CD14-positive monocyte (primary cell): ENCODE data around the gene CEP72. TPM values are rescaled to one million over a fixed set of nuclear protein-coding genes. Genes with fewer than 3 reads are reported as not detected.
A peak's percentile ranks its signal among the peaks of the same experiment; 100 is the strongest.

Source experiments
- DNase-seq, 3 donors: peaks; one replicate each; pipeline ENCODE4 v3.0.0-alpha.2; 2011 to 2022
- H2AFZ ChIP-seq: 2 replicates; pipeline ENCODE4 v1.6.0; 2012; ENCODE audit warnings: mild to moderate bottlenecking, low read depth, low read length, inconsistent platforms; ENCODE audit not compliant: insufficient read depth, poor library complexity, severe bottlenecking
- H3K27ac ChIP-seq, 2 donors: 1 replicate in 1 of 2; 2 replicates in 1 of 2; pipeline ENCODE4 v1.5.1; 2012 to 2013; ENCODE audit warnings: low read length in 2 of 2, control low read depth in 1 of 2, inconsistent platforms in 1 of 2, low read depth in 1 of 2, mild to moderate bottlenecking in 1 of 2
- H3K27me3 ChIP-seq, 2 donors: one replicate each; pipeline versions ENCODE4 v1.6.0 to v1.6.1; 2011 to 2013; ENCODE audit warnings: low read length in 2 of 2; ENCODE audit not compliant: control insufficient read depth in 2 of 2, insufficient read depth in 2 of 2
- H3K36me3 ChIP-seq, 2 donors: replicated peaks in 1 of 2; 1 replicate in 1 of 2; 2 replicates in 1 of 2; pipeline versions ENCODE4 v1.5.1 to v1.6.1; 2012 to 2013; ENCODE audit warnings: low read length in 2 of 2, control low read depth in 1 of 2, inconsistent platforms in 1 of 2, mild to moderate bottlenecking in 1 of 2; ENCODE audit not compliant: insufficient read depth in 2 of 2, control insufficient read depth in 1 of 2
- H3K4me1 ChIP-seq, 2 donors: 1 replicate in 1 of 2; 2 replicates in 1 of 2; pipeline versions ENCODE4 v1.5.1 to v1.6.1; 2012 to 2013; ENCODE audit warnings: low read length in 2 of 2, control low read depth in 1 of 2, inconsistent platforms in 1 of 2, mild to moderate bottlenecking in 1 of 2, moderate library complexity in 1 of 2; ENCODE audit not compliant: insufficient read depth in 2 of 2, control insufficient read depth in 1 of 2
- H3K4me2 ChIP-seq: replicated peaks from 2 replicates; pipeline ENCODE3; 2012; ENCODE audit warnings: low read length, moderate library complexity, mild to moderate bottlenecking; ENCODE audit not compliant: poor library complexity, severe bottlenecking; ENCODE audit errors: extremely low read depth
- H3K4me3 ChIP-seq, 3 experiments: fragments of 200-600 bp in 1 of 3; sonication (generic) in 1 of 3; replicated peaks in 1 of 3; 1 replicate in 2 of 3; 2 replicates in 1 of 3; pipeline ENCODE4 v1.5.1; 2011 to 2013; ENCODE audit warnings: low read length in 3 of 3, mild to moderate bottlenecking in 3 of 3, control low read depth in 2 of 3, low read depth in 2 of 3, inconsistent platforms in 1 of 3, moderate library complexity in 1 of 3
- H3K79me2 ChIP-seq: 2 replicates; pipeline ENCODE4 v1.6.0; 2012; ENCODE audit warnings: mild to moderate bottlenecking, control low read depth, inconsistent platforms, low read length, moderate library complexity; ENCODE audit not compliant: insufficient read depth
- H3K9ac ChIP-seq: 2 replicates; pipeline ENCODE4 v1.6.0; 2017; ENCODE audit warnings: low read length, mild to moderate bottlenecking; ENCODE audit not compliant: insufficient read depth, poor library complexity, severe bottlenecking
- H3K9me3 ChIP-seq, 2 donors: replicated peaks in 1 of 2; 1 replicate in 1 of 2; 2 replicates in 1 of 2; pipeline versions ENCODE4 v1.5.1 to v1.6.1; 2012 to 2013; ENCODE audit warnings: low read length in 2 of 2, control low read depth in 1 of 2; ENCODE audit not compliant: control insufficient read depth in 1 of 2, insufficient read depth in 1 of 2
- H4K20me1 ChIP-seq: 2 replicates; pipeline ENCODE4 v1.6.0; 2012; ENCODE audit warnings: mild to moderate bottlenecking, low read length, control low read depth, moderate library complexity; ENCODE audit not compliant: insufficient read depth
- H3K27ac Mint-ChIP-seq, 7 donors: one replicate each; pipeline ENCODE4 v1.8.0; 2020; ENCODE audit warnings: mild to moderate bottlenecking in 7 of 7, mixed read lengths in 7 of 7, moderate library complexity in 6 of 7, inconsistent platforms in 2 of 7
- H3K27me3 Mint-ChIP-seq, 3 donors: one replicate each; pipeline ENCODE4 v1.8.0; 2021 to 2022; ENCODE audit warnings: low read depth in 3 of 3, mild to moderate bottlenecking in 3 of 3, mixed read lengths in 3 of 3, moderate library complexity in 3 of 3, inconsistent platforms in 1 of 3
- H3K36me3 Mint-ChIP-seq, 2 donors: one replicate each; pipeline ENCODE4 v1.8.0; 2020; ENCODE audit warnings: mixed read lengths in 2 of 2, inconsistent platforms in 1 of 2, mild to moderate bottlenecking in 1 of 2
- H3K4me1 Mint-ChIP-seq: one replicate; pipeline ENCODE4 v1.8.0; 2020; ENCODE audit warnings: mild to moderate bottlenecking, mixed read lengths
- H3K4me3 Mint-ChIP-seq, 2 donors: one replicate each; pipeline ENCODE4 v1.8.0; 2020; ENCODE audit warnings: mild to moderate bottlenecking in 2 of 2, mixed read lengths in 2 of 2, moderate library complexity in 1 of 2
- H3K9me3 Mint-ChIP-seq, 7 donors: one replicate each; pipeline ENCODE4 v1.8.0; 2020 to 2022; ENCODE audit warnings: mixed read lengths in 7 of 7, mild to moderate bottlenecking in 6 of 7, moderate library complexity in 6 of 7, inconsistent platforms in 2 of 7
- CTCF ChIP-seq: fragments of 200-600 bp; IDR thresholded peaks from one replicate; pipeline ENCODE4 v1.8.0; 2022; ENCODE audit warnings: antibody characterized with exemption, mild to moderate bottlenecking
- WGBS: methylation state at CpG from one replicate; pipeline ENCODE4 v1.1.5; 2013; ENCODE audit warnings: missing lambda C conversion rate; ENCODE audit not compliant: insufficient coverage; 5-methylcytosine and 5-hydroxymethylcytosine counted together
- intact Hi-C, 2 donors: fragments of 100-400 bp; cut with micrococcal nuclease; formaldehyde crosslinking; loops; one replicate each; pipeline versions ENCODE4 v1.15.0 to v1.15.1; 2023
- polyA plus RNA-seq, 3 donors: library from polyadenylated mRNA; depleted of rRNA in 1 of 3; unstranded in 2 of 3; stranded (reverse) in 1 of 3; fragments of 300-500 nt in 2 of 3; fragments of >200 nt in 1 of 3; fragmentation: Illumina TruSeq in 2 of 3; gene quantifications; 1 replicate in 2 of 3; 2 replicates in 1 of 3; pipeline ENCODE4 v1.2.3, GENCODE V29; 2012 to 2021

The CEP72 gene
- polyA plus RNA-seq, 3 donors = 0.13 to 2.1 (median 0.24) TPM

- peaks cover 22 to 58% of the 10 kb centered on the region in 2 donors for H3K36me3 ChIP-seq
- H3K79me2 ChIP-seq = no peaks in the 10 kb centered on the region
- no peak overlapping the region for H3K27ac Mint-ChIP-seq
- H3K4me3 ChIP-seq = no peak overlapping the region
- intact Hi-C loops = no loop called here
- no peaks in the 10 kb centered on the region for H3K9me3 Mint-ChIP-seq
- H3K36me3 Mint-ChIP-seq = peaks cover 64 to 66% of the 10 kb centered on the region in 2 donors
- no peak for DNase-seq
- H3K9ac ChIP-seq = no peak overlapping the region
- H2AFZ ChIP-seq = no peak overlapping the region
- H3K4me1 Mint-ChIP-seq = no peaks in the 10 kb centered on the region
- no peaks in the 10 kb centered on the region for H3K9me3 ChIP-seq
- no peaks in the 10 kb centered on the region for H3K27me3 ChIP-seq
- H4K20me1 ChIP-seq = no peaks in the 10 kb centered on the region
- H3K27ac ChIP-seq = no peak overlapping the region
- 86% methylated on average over 10 of the region's 13 CpGs for WGBS
- no peak overlapping the region for H3K4me2 ChIP-seq
- H3K4me1 ChIP-seq = no peaks in the 10 kb centered on the region
- no peak for TF ChIP-seq CTCF
- H3K27me3 Mint-ChIP-seq = peaks cover 0 to 2% (median 1%) of the 10 kb centered on the region in 3 donors
- H3K4me3 Mint-ChIP-seq = no peak overlapping the region
Measured at GRCh38 chr5:624951-625230, 12.8 kb downstream of the CEP72 start.

GRCh38 chr5:625516-625915 lies 13.4 kb downstream of the CEP72 start:
- no peaks in the 10 kb centered on the region for H4K20me1 ChIP-seq
- H3K27me3 ChIP-seq = no peaks in the 10 kb centered on the region
- Mint-ChIP-seq H3K9me3 (no peaks in the 10 kb centered on the region), H3K27ac (peak overlapping the region in 1 of 7 donors; percentile 43), H3K27me3 (peaks cover 0 to 2% (median 1%) of the 10 kb centered on the region in 3 donors), H3K4me3 (no peak overlapping the region), H3K4me1 (no peaks in the 10 kb centered on the region), H3K36me3 (peaks cover 58 to 60% of the 10 kb centered on the region in 2 donors)
- no peaks in the 10 kb centered on the region for H3K9me3 ChIP-seq
- H3K79me2 ChIP-seq = no peaks in the 10 kb centered on the region
- 99% methylated on average over 16 of the region's 16 CpGs for WGBS
- no peaks in the 10 kb centered on the region for H3K4me1 ChIP-seq
- no peak overlapping the region for H3K4me2 ChIP-seq
- DNase-seq = no peak
- no peak overlapping the region for H2AFZ ChIP-seq
- no peak overlapping the region for H3K4me3 ChIP-seq
- TF ChIP-seq CTCF = no peak
- no peak overlapping the region for H3K27ac ChIP-seq
- intact Hi-C loops = no loop called here
- peaks cover 17 to 52% of the 10 kb centered on the region in 2 donors for H3K36me3 ChIP-seq
- H3K9ac ChIP-seq = no peak overlapping the region
